ENCODE results near the gene OR2V1.
"Not testable (repeated sequence)": the region's sequence is repeated elsewhere in the genome, so short reads cannot be mapped to it uniquely, and the experiment has no call there.

The OR2V1 gene, protein sequence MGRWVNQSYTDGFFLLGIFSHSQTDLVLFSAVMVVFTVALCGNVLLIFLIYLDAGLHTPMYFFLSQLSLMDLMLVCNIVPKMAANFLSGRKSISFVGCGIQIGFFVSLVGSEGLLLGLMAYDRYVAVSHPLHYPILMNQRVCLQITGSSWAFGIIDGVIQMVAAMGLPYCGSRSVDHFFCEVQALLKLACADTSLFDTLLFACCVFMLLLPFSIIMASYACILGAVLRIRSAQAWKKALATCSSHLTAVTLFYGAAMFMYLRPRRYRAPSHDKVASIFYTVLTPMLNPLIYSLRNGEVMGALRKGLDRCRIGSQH

DNA sequence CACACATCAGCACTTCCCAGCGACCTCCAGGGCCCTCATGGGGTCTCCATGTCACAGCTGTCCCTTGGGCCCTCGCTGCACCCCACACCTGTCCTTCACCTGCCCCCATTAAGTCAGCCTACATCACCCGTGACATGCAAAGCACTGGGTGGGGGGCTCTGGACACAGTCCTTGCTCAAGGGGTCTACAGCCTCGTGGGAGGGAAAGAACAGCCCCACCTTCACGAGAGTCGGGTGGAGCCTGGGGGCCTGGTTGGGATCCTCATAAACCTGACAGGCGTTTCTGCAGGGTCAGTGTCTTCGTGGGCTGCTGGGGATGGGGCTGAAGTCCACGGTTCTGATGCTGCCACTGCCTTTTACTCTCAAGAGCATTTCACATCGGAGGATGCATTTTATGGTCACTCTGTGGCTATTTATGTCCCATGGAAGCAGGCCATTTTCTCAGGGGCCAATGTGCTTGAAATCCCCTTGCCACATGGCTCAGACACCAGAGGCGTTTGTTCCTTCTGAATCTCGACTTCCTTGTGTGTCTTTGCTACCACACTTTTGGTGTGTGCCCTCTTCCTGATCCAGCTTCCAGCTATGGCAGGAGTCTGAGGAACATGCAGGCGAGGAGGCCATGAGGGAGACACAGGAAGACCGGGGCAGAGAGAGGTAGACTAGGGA lies at the start of gene OR2V1:
TSS of gene OR2V1 (minus strand) at position 338 of the 665 bp plus-strand sequence. CDS start 5,865 bp downstream, outside the sequence.
- DNase-seq (ENCODE audit: low read depth, low spot score), result no peak

GRCh38 chr5:181177559-181177958 lies 46.6 kb upstream of the OR2V1 start:
- not testable (repeated sequence) for DNase-seq (ENCODE audit: low read depth, low spot score)

- no peak for DNase-seq (ENCODE audit: low read depth, low spot score)
These were observed 45.4 kb upstream of the OR2V1 start for GRCh38 chr5:181176254-181176952.

- no peak for DNase-seq (ENCODE audit: low read depth, low spot score)
These were observed 42.7 kb upstream of the OR2V1 start for GRCh38 chr5:181173420-181174342.

GRCh38 chr5:181173027-181173419 lies 42.1 kb upstream of the OR2V1 start:
- DNase-seq (ENCODE audit: low read depth, low spot score), result no peak

- DNase-seq (ENCODE audit: low read depth, low spot score), result no peak
These were observed 40.8 kb upstream of the OR2V1 start for GRCh38 chr5:181171782-181172181.

DNA sequence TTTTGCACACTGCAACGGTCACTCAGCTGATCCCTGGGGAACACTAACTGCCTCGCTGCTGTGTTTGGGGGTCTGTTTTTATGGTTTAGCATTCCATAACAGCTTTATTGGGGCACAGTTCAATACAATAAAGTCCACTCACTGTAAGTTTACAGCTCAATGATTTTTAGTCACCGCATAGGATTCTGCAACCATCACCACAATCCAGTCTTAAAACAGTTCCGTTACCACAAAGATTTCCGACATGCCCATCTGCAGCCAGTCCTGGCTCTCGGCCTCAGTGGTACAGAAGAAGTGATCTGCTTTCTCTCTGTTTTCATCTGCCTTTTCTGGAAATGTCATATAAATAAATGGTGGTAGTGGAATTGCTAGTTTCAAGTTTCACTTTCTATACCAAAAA lies 40.0 kb upstream of the OR2V1 start:
- no peak for DNase-seq (ENCODE audit: low read depth, low spot score)

GRCh38 chr5:181170237-181170825 lies 39.4 kb upstream of the OR2V1 start:
- no peak for DNase-seq (ENCODE audit: low read depth, low spot score)

DNA sequence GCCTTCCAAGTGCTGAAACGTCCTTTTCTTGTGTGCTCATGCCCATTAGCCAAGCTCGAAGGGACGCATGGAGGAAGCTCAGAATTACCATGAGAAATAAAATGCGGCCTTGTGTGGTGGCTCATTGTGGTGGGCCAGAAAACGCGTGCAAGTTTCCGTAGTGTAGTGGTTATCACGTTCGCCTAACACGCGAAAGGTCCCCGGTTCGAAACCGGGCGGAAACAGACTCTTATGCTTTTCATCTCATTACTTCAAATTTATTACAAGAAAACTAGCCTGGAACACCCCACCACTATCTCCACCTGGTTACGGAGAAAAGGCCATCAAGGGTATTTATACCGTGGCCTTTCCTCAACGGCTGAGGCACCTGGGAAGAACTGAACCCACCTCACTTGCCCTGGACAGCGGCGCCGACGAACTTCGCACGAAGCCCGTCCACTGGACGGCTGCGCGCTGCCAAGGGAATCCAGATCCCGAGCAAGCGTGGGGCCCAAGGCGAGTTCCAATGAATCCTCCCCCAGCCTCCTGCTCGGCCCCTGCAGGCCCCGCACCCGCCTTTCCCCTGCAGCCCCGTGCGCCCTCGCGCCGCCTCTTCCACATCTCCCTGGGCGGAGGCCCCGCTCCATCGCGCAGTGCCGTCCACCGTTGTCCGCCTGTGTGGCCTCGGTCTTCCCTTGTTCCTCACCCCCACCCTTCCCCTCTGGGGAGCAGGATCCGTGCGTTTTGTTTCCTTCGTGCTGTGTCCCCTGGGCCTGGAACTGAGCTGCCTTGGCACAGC lies 38.7 kb upstream of the OR2V1 start:
- DNase-seq (ENCODE audit: low read depth, low spot score), result not testable (repeated sequence)

GRCh38 chr5:181168595-181169118 lies 37.7 kb upstream of the OR2V1 start:
- DNase-seq (ENCODE audit: low read depth, low spot score), result no peak

GRCh38 chr5:181167814-181168488 lies 37.0 kb upstream of the OR2V1 start:
- no peak for DNase-seq (ENCODE audit: low read depth, low spot score)

- no peak for DNase-seq (ENCODE audit: low read depth, low spot score)
These were observed 36.1 kb upstream of the OR2V1 start for GRCh38 chr5:181166812-181167733.

DNA sequence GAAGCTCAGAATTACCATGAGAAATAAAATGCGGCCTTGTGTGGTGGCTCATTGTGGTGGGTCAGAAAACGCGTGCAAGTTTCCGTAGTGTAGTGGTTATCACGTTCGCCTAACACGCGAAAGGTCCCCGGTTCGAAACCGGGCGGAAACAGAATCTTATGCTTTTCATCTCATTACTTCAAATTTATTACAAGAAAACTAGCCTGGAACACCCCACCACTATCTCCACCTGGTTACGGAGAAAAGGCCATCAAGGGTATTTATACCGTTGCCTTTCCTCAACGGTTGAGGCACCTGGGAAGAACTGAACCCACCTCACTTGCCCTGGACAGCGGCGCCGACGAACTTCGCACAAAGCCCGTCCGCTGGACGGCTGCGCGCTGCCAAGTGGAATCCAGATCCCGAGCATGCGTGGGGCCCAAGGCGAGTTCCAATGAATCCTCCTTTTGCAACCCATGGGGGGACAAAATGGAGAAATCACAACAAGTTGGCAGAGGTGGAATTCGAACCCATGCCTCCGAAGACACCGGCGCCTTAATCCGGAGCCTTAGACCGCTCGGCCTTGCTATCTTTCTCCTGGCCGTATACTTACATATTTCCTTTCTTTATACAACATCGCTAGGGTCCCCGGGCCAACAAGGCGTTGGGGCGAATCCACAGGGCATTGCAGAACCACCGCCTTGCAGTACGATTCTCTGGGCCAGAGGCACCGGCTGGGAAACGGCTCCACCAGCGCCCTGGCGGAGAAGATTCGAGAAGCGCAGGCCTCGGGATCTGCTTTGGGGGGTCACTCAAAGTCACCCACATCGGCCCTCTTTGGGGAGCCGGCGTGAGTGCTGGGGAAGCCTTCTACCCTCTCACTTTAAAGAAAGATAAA lies 33.3 kb upstream of the OR2V1 start:
- no peak for DNase-seq (ENCODE audit: low read depth, low spot score)

GRCh38 chr5:181163487-181164075 lies 32.6 kb upstream of the OR2V1 start:
- no peak for DNase-seq (ENCODE audit: low read depth, low spot score)

DNA sequence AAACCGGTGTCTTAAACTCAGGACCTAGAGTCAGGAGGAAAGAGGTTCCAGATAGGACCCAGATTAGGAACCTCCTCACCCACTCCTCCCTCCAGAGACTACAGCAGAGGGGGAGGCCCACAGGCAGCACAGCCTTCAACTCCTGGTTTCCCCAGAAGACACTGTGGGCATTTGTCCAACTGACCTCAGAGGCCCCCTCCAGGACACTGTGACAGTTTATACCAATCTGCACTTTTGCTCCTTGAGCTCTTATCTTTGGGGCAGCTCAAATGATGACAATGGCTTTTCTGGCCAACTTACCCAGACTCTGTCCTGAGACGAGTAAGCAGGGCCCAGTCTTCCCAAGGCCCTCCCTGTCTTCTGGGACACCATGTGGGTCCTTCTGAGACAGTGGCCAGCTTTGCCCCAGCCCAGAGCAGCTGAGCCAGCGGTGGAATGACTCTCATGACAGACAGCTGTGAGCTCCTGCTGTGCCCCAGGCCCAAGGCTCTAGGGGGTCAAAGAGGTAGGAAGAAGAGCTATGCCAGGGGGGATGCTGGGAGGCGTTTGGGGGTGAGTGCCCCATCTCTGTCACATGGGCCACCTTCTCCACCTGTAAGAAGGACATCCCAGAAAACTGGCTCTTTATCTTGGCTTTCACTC lies 30.7 kb upstream of the OR2V1 start:
- DNase-seq (ENCODE audit: low read depth, low spot score), result no peak

GRCh38 chr5:181160755-181161533 lies 30.0 kb upstream of the OR2V1 start:
- DNase-seq (ENCODE audit: low read depth, low spot score), result not testable (repeated sequence)

Measured in smooth muscle cell of the brain vasculature (primary cell).